ENCODE results near the gene LMTK2.
"Not testable (repeated sequence)": the region's sequence is repeated elsewhere in the genome, so short reads cannot be mapped to it uniquely, and the experiment has no call there.

The LMTK2 gene

GRCh38 chr7:98107313-98107721, 655 bp downstream of the LMTK2 start:
- DNase-seq: peak in 1 of 2 donors; percentile 27

- no peak for DNase-seq
Observed at GRCh38 chr7:98110249-98111022, 3.8 kb downstream of the LMTK2 start.

GRCh38 chr7:98112077-98112476, 5.4 kb downstream of the LMTK2 start:
- DNase-seq: no peak

GRCh38 chr7:98115746-98116525, 9.3 kb downstream of the LMTK2 start:
- DNase-seq: no peak

GRCh38 chr7:98116656-98117461, 10.2 kb downstream of the LMTK2 start:
- DNase-seq: no peak

- no peak for DNase-seq
Observed at GRCh38 chr7:98119256-98119918, 12.7 kb downstream of the LMTK2 start.

GRCh38 chr7:98120559-98120958, 13.9 kb downstream of the LMTK2 start:
- no peak for DNase-seq

GRCh38 chr7:98121388-98121787, 14.7 kb downstream of the LMTK2 start:
- DNase-seq: not testable (repeated sequence)

- DNase-seq: no peak
Observed at GRCh38 chr7:98123365-98123696, 16.7 kb downstream of the LMTK2 start.

GRCh38 chr7:98125759-98126158, 19.1 kb downstream of the LMTK2 start:
- DNase-seq: no peak

GRCh38 chr7:98126311-98127142, 19.9 kb downstream of the LMTK2 start:
- DNase-seq: no peak

GRCh38 chr7:98128346-98128745, 21.7 kb downstream of the LMTK2 start:
- no peak for DNase-seq

GRCh38 chr7:98130959-98131358, 24.3 kb downstream of the LMTK2 start:
- no peak for DNase-seq

GRCh38 chr7:98133181-98133580, 26.5 kb downstream of the LMTK2 start:
- no peak for DNase-seq

GRCh38 chr7:98133621-98134303, 27.1 kb downstream of the LMTK2 start:
- DNase-seq: no peak

- no peak for DNase-seq
Observed at GRCh38 chr7:98134420-98135228, 28.0 kb downstream of the LMTK2 start.

GRCh38 chr7:98135984-98136383, 29.3 kb downstream of the LMTK2 start:
- no peak for DNase-seq

GRCh38 chr7:98136423-98136822, 29.8 kb downstream of the LMTK2 start:
- DNase-seq: no peak

- DNase-seq: no peak
Observed at GRCh38 chr7:98137134-98137825, 30.6 kb downstream of the LMTK2 start.

GRCh38 chr7:98137826-98138151, 31.1 kb downstream of the LMTK2 start:
- DNase-seq: no peak
